SK-N-SH treated with all-trans-retinoic acid at 6 μM for 48 hours (cell line): ENCODE results near the gene GPR176.

Source experiments
- ATAC-seq: fragments of 200-7000 bp; cut with Tn5 transposase; 3 replicates; pipeline ENCODE4 v1.9.1; 2020; ENCODE audit warnings: mild to moderate bottlenecking, moderate library complexity
- ARNTL ChIP-seq: fragments of 450-650 bp; formaldehyde crosslinking; IDR thresholded peaks from 2 replicates; pipeline ENCODE4 v1.5.0; 2020; ENCODE audit warnings: low read depth, mild to moderate bottlenecking, moderate library complexity, borderline replicate concordance
- BACH2 ChIP-seq: fragments of 250-450 bp; sonication (Bioruptor Pico); IDR thresholded peaks from 2 replicates; pipeline ENCODE4 v1.9.0; 2021; ENCODE audit warnings: mild to moderate bottlenecking, borderline replicate concordance
- CREB5 ChIP-seq: fragments of 250-450 bp; sonication (Bioruptor Pico); IDR thresholded peaks from 2 replicates; pipeline ENCODE4 v1.5.1; 2020; ENCODE audit warnings: low read depth, mild to moderate bottlenecking, moderate library complexity
- CSDC2 ChIP-seq: fragments of 250-450 bp; sonication (Bioruptor Pico); IDR thresholded peaks from 2 replicates; pipeline ENCODE4 v1.5.0; 2020; ENCODE audit warnings: mild to moderate bottlenecking, moderate library complexity
- CSRNP3 ChIP-seq: fragments of 250-450 bp; sonication (Bioruptor Pico); IDR thresholded peaks from 2 replicates; pipeline ENCODE4 v1.5.1; 2021; ENCODE audit warnings: mild to moderate bottlenecking, moderate library complexity
- ESRRG ChIP-seq: fragments of 250-450 bp; sonication (Bioruptor Pico); IDR thresholded peaks from 2 replicates; pipeline ENCODE4 v1.6.1; 2021; ENCODE audit warnings: mild to moderate bottlenecking
- GLIS3 ChIP-seq: fragments of 250-450 bp; sonication (Bioruptor Pico); IDR thresholded peaks from 2 replicates; pipeline ENCODE4 v1.5.0; 2020; ENCODE audit warnings: mild to moderate bottlenecking, moderate library complexity
- ISL1 ChIP-seq: fragments of 250-450 bp; sonication (Bioruptor Pico); IDR thresholded peaks from 2 replicates; pipeline ENCODE4 v2.1.2; 2022; ENCODE audit warnings: mild to moderate bottlenecking, moderate library complexity
- OSR1 ChIP-seq: fragments of 250-450 bp; sonication (Bioruptor Pico); IDR thresholded peaks from 2 replicates; pipeline ENCODE4 v1.8.0; 2022; ENCODE audit warnings: moderate library complexity, mild to moderate bottlenecking, inconsistent platforms
- PPARA ChIP-seq: fragments of 250-450 bp; sonication (Bioruptor Pico); IDR thresholded peaks from 2 replicates; pipeline ENCODE4 v1.5.0; 2020; ENCODE audit warnings: mild to moderate bottlenecking, borderline replicate concordance
- RARB ChIP-seq: fragments of 250-450 bp; sonication (Bioruptor Pico); IDR thresholded peaks from 2 replicates; pipeline ENCODE4 v1.8.0; 2021; ENCODE audit warnings: mild to moderate bottlenecking, moderate library complexity
- SNAI2 ChIP-seq: fragments of 250-450 bp; sonication (Bioruptor Pico); IDR thresholded peaks from 2 replicates; pipeline ENCODE4 v1.5.0; 2020; ENCODE audit warnings: mild to moderate bottlenecking, moderate library complexity
- TCF4 ChIP-seq: fragments of 250-450 bp; sonication (Bioruptor Pico); IDR thresholded peaks from 2 replicates; pipeline ENCODE4 v1.8.0; 2021; ENCODE audit warnings: mild to moderate bottlenecking, moderate library complexity, borderline replicate concordance
- TOX ChIP-seq: fragments of 250-450 bp; sonication (Bioruptor Pico); IDR thresholded peaks from 2 replicates; pipeline ENCODE4 v1.8.0; 2021; ENCODE audit warnings: mild to moderate bottlenecking, moderate library complexity, borderline replicate concordance
- TSHZ2 ChIP-seq: fragments of 250-450 bp; sonication (Bioruptor Pico); IDR thresholded peaks from 2 replicates; pipeline ENCODE4 v1.5.0; 2020; ENCODE audit warnings: mild to moderate bottlenecking, moderate library complexity
- ZFP3 ChIP-seq: fragments of 250-450 bp; sonication (Bioruptor Pico); IDR thresholded peaks from 2 replicates; pipeline ENCODE4 v1.5.0; 2020; ENCODE audit warnings: mild to moderate bottlenecking, moderate library complexity
- ZFP30 ChIP-seq: fragments of 450-650 bp; formaldehyde crosslinking; IDR thresholded peaks from 2 replicates; pipeline ENCODE4 v1.5.0; 2022; ENCODE audit warnings: mild to moderate bottlenecking, moderate library complexity
- ZNF565 ChIP-seq: fragments of 450-650 bp; formaldehyde crosslinking; conservative IDR thresholded peaks from 2 replicates; pipeline ENCODE4 v1.5.0; 2020; ENCODE audit warnings: low read depth, mild to moderate bottlenecking, moderate library complexity
- ZNF70 ChIP-seq: fragments of 450-650 bp; formaldehyde crosslinking; IDR thresholded peaks from 2 replicates; pipeline ENCODE4 v1.5.0; 2020; ENCODE audit warnings: mild to moderate bottlenecking, moderate library complexity
- ZNF8 ChIP-seq: fragments of 450-650 bp; formaldehyde crosslinking; IDR thresholded peaks from 2 replicates; pipeline ENCODE4 v1.5.0; 2020; ENCODE audit warnings: mild to moderate bottlenecking, moderate library complexity
- TF ChIP-seq, protein P1 (sequence below): fragments of 250-450 bp; sonication (Bioruptor Pico); IDR thresholded peaks from 2 replicates; pipeline ENCODE4 v1.8.0; 2020; ENCODE audit warnings: mild to moderate bottlenecking, moderate library complexity, borderline replicate concordance
- TF ChIP-seq, protein P2 (sequence below): fragments of 250-450 bp; sonication (Bioruptor Pico); IDR thresholded peaks from 2 replicates; pipeline ENCODE4 v1.8.0; 2021; ENCODE audit warnings: low read depth, mild to moderate bottlenecking, moderate library complexity, borderline replicate concordance

The GPR176 gene

GRCh38 chr15:39925112-39925842 lies 5.2 kb upstream of the GPR176 start:
- no peak for TF ChIP-seq ZFP3 (CRISPR knock-in tag)
- ATAC-seq = no peak

GRCh38 chr15:39924437-39924836 lies 4.4 kb upstream of the GPR176 start:
- ATAC-seq = no peak
- TF ChIP-seq CREB5 (CRISPR knock-in tag) = no peak
- no peak for TF ChIP-seq CSDC2 (CRISPR knock-in tag)
- no peak for TF ChIP-seq OSR1 (CRISPR knock-in tag)
- no peak for TF ChIP-seq TSHZ2 (CRISPR knock-in tag)
- TF ChIP-seq ARNTL (CRISPR knock-in tag) = no peak
- no peak for TF ChIP-seq BACH2 (CRISPR knock-in tag)
- no peak for TF ChIP-seq ISL1 (CRISPR knock-in tag)
- no peak for TF ChIP-seq ZNF565 (CRISPR knock-in tag)
- TF ChIP-seq CSRNP3 (CRISPR knock-in tag) = no peak
- TF ChIP-seq, protein P1, sequence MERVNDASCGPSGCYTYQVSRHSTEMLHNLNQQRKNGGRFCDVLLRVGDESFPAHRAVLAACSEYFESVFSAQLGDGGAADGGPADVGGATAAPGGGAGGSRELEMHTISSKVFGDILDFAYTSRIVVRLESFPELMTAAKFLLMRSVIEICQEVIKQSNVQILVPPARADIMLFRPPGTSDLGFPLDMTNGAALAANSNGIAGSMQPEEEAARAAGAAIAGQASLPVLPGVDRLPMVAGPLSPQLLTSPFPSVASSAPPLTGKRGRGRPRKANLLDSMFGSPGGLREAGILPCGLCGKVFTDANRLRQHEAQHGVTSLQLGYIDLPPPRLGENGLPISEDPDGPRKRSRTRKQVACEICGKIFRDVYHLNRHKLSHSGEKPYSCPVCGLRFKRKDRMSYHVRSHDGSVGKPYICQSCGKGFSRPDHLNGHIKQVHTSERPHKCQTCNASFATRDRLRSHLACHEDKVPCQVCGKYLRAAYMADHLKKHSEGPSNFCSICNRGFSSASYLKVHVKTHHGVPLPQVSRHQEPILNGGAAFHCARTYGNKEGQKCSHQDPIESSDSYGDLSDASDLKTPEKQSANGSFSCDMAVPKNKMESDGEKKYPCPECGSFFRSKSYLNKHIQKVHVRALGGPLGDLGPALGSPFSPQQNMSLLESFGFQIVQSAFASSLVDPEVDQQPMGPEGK (CRISPR knock-in tag) = no peak

- ATAC-seq = no peak
- TF ChIP-seq CSDC2 (CRISPR knock-in tag) (no peak), ISL1 (CRISPR knock-in tag) (no peak), TSHZ2 (CRISPR knock-in tag) (no peak), ZFP30 (CRISPR knock-in tag) (no peak), PPARA (CRISPR knock-in tag) (no peak), OSR1 (CRISPR knock-in tag) (no peak), ARNTL (CRISPR knock-in tag) (no peak), ZNF565 (CRISPR knock-in tag) (no peak), ESRRG (CRISPR knock-in tag) (no peak), CSRNP3 (CRISPR knock-in tag) (no peak), ZFP3 (CRISPR knock-in tag) (no peak), RARB (CRISPR knock-in tag) (no peak), TCF4 (CRISPR knock-in tag) (no peak), ZNF8 (CRISPR knock-in tag) (no peak), TOX (CRISPR knock-in tag) (no peak), SNAI2 (no peak), GLIS3 (CRISPR knock-in tag) (no peak), ZNF70 (no peak)
- TF ChIP-seq, protein P2, sequence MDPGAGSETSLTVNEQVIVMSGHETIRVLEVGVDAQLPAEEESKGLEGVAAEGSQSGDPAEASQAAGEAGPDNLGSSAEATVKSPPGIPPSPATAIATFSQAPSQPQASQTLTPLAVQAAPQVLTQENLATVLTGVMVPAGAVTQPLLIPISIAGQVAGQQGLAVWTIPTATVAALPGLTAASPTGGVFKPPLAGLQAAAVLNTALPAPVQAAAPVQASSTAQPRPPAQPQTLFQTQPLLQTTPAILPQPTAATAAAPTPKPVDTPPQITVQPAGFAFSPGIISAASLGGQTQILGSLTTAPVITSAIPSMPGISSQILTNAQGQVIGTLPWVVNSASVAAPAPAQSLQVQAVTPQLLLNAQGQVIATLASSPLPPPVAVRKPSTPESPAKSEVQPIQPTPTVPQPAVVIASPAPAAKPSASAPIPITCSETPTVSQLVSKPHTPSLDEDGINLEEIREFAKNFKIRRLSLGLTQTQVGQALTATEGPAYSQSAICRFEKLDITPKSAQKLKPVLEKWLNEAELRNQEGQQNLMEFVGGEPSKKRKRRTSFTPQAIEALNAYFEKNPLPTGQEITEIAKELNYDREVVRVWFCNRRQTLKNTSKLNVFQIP (CRISPR knock-in tag) = no peak
Observed at GRCh38 chr15:39922462-39923092, 2.5 kb upstream of the GPR176 start.
